Upper lobe of left lung (tissue), 4 donors: ENCODE results near the gene ATM.

ENCODE experiments used
- POLR2A ChIP-seq, 4 donors: fragments of 450-650 bp; IDR thresholded peaks; one replicate each; pipeline ENCODE4 v1.5.1; 2016 to 2017; ENCODE audit warnings: antibody characterized with exemption in 4 of 4, mild to moderate bottlenecking in 2 of 4
- POLR2AphosphoS5 ChIP-seq, 2 donors: sonication (generic); formaldehyde crosslinking; IDR thresholded peaks; one replicate each; pipeline ENCODE4 v1.5.1; 2017; ENCODE audit warnings: antibody characterized with exemption in 2 of 2
- TF ChIP-seq, protein P1 (sequence below), 6 experiments: fragments of 450-650 bp in 4 of 6; fragments of 200-600 bp in 2 of 6; sonication (generic) in 2 of 6; IDR thresholded peaks; one replicate each; pipeline ENCODE4 v1.5.1; 2016 to 2019; ENCODE audit warnings: antibody characterized with exemption in 6 of 6

- TF ChIP-seq POLR2A (IDR thresholded peaks at IDR 0.05) (no peak), POLR2AphosphoS5 (IDR thresholded peaks at IDR 0.05) (no peak)
- TF ChIP-seq, protein P1, sequence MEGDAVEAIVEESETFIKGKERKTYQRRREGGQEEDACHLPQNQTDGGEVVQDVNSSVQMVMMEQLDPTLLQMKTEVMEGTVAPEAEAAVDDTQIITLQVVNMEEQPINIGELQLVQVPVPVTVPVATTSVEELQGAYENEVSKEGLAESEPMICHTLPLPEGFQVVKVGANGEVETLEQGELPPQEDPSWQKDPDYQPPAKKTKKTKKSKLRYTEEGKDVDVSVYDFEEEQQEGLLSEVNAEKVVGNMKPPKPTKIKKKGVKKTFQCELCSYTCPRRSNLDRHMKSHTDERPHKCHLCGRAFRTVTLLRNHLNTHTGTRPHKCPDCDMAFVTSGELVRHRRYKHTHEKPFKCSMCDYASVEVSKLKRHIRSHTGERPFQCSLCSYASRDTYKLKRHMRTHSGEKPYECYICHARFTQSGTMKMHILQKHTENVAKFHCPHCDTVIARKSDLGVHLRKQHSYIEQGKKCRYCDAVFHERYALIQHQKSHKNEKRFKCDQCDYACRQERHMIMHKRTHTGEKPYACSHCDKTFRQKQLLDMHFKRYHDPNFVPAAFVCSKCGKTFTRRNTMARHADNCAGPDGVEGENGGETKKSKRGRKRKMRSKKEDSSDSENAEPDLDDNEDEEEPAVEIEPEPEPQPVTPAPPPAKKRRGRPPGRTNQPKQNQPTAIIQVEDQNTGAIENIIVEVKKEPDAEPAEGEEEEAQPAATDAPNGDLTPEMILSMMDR (IDR thresholded peaks at IDR 0.05) = no peak
Measured at GRCh38 chr11:108346451-108346850, 123.6 kb downstream of the ATM start.
